ENCODE measurements around the gene PPIL6. TPM values are rescaled to one million over a fixed set of nuclear protein-coding genes. Genes with fewer than 3 reads are reported as not detected.

PPIL6 gene
- total and polyA plus RNA-seq, 4 donors: 0.17 to 0.51 (median 0.30) TPM

DNA sequence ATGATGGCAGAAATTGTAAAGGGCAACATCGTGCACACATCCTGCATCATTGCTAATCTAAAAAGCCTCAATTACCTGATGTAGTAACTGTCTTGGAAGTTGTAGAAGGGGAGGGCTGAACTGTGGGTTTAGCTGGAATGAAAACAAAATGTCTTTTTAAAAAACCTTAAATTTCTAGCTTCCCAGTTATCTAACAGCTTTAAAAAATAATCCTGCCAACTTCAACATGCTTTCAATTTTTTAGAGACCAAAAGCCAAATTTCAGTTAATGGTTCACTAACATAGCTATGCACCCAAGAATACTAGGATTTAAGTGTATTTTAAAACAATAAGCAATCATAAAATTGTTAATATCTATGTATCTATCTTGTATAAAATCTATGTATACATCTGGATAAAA is 70.1 kb downstream of the PPIL6 start:
- Histone ChIP-seq H3K4me1 (ENCODE audit: control insufficient read depth in 4 of 4, insufficient read depth in 4 of 4, low read length in 3 of 4) (peaks cover 0 to 15% (median 9%) of the 10 kb centered on the region in 4 donors), H3K9ac (ENCODE audit: low read depth in 1 of 2, low read length in 2 of 2) (no peak overlapping the region)
- WGBS: 61% methylated on average over 1 of the region's 1 CpG

More for the DNA sequence above, 70.1 kb downstream of the PPIL6 start:
- TF ChIP-seq YY1 (IDR thresholded peaks at IDR 0.05) (no peak), JUND (IDR thresholded peaks at IDR 0.05) (no peak), RAD21 (IDR thresholded peaks at IDR 0.05) (no peak), SP1 (IDR thresholded peaks at IDR 0.05) (no peak), NR2F2 (IDR thresholded peaks at IDR 0.05) (no peak), FOXA1 (IDR thresholded peaks at IDR 0.05) (no peak), RXRA (IDR thresholded peaks at IDR 0.05) (no peak), GABPA (IDR thresholded peaks at IDR 0.05 in 1 of 2, conservative IDR thresholded peaks at IDR 0.05 in 1 of 2) (no peak), TAF1 (conservative IDR thresholded peaks at IDR 0.05) (no peak), FOXA2 (IDR thresholded peaks at IDR 0.05) (no peak), HNF4G (IDR thresholded peaks at IDR 0.05) (no peak), EGR1 (IDR thresholded peaks at IDR 0.05; ENCODE audit: low read depth in 2 of 2) (no peak), HNF4A (conservative IDR thresholded peaks at IDR 0.05) (no peak)
- TF ChIP-seq, protein P1, sequence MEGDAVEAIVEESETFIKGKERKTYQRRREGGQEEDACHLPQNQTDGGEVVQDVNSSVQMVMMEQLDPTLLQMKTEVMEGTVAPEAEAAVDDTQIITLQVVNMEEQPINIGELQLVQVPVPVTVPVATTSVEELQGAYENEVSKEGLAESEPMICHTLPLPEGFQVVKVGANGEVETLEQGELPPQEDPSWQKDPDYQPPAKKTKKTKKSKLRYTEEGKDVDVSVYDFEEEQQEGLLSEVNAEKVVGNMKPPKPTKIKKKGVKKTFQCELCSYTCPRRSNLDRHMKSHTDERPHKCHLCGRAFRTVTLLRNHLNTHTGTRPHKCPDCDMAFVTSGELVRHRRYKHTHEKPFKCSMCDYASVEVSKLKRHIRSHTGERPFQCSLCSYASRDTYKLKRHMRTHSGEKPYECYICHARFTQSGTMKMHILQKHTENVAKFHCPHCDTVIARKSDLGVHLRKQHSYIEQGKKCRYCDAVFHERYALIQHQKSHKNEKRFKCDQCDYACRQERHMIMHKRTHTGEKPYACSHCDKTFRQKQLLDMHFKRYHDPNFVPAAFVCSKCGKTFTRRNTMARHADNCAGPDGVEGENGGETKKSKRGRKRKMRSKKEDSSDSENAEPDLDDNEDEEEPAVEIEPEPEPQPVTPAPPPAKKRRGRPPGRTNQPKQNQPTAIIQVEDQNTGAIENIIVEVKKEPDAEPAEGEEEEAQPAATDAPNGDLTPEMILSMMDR (IDR thresholded peaks at IDR 0.05; ENCODE audit: low read depth, low read length, missing input control): no peak
- TF ChIP-seq, protein P2, sequence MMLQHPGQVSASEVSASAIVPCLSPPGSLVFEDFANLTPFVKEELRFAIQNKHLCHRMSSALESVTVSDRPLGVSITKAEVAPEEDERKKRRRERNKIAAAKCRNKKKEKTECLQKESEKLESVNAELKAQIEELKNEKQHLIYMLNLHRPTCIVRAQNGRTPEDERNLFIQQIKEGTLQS (IDR thresholded peaks at IDR 0.05): no peak
- TF ChIP-seq, protein P3, sequence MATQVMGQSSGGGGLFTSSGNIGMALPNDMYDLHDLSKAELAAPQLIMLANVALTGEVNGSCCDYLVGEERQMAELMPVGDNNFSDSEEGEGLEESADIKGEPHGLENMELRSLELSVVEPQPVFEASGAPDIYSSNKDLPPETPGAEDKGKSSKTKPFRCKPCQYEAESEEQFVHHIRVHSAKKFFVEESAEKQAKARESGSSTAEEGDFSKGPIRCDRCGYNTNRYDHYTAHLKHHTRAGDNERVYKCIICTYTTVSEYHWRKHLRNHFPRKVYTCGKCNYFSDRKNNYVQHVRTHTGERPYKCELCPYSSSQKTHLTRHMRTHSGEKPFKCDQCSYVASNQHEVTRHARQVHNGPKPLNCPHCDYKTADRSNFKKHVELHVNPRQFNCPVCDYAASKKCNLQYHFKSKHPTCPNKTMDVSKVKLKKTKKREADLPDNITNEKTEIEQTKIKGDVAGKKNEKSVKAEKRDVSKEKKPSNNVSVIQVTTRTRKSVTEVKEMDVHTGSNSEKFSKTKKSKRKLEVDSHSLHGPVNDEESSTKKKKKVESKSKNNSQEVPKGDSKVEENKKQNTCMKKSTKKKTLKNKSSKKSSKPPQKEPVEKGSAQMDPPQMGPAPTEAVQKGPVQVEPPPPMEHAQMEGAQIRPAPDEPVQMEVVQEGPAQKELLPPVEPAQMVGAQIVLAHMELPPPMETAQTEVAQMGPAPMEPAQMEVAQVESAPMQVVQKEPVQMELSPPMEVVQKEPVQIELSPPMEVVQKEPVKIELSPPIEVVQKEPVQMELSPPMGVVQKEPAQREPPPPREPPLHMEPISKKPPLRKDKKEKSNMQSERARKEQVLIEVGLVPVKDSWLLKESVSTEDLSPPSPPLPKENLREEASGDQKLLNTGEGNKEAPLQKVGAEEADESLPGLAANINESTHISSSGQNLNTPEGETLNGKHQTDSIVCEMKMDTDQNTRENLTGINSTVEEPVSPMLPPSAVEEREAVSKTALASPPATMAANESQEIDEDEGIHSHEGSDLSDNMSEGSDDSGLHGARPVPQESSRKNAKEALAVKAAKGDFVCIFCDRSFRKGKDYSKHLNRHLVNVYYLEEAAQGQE (IDR thresholded peaks at IDR 0.05): no peak
- TF ChIP-seq, protein P4, sequence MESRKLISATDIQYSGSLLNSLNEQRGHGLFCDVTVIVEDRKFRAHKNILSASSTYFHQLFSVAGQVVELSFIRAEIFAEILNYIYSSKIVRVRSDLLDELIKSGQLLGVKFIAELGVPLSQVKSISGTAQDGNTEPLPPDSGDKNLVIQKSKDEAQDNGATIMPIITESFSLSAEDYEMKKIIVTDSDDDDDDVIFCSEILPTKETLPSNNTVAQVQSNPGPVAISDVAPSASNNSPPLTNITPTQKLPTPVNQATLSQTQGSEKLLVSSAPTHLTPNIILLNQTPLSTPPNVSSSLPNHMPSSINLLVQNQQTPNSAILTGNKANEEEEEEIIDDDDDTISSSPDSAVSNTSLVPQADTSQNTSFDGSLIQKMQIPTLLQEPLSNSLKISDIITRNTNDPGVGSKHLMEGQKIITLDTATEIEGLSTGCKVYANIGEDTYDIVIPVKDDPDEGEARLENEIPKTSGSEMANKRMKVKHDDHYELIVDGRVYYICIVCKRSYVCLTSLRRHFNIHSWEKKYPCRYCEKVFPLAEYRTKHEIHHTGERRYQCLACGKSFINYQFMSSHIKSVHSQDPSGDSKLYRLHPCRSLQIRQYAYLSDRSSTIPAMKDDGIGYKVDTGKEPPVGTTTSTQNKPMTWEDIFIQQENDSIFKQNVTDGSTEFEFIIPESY (IDR thresholded peaks at IDR 0.05): no peak
- TF ChIP-seq, protein P5, sequence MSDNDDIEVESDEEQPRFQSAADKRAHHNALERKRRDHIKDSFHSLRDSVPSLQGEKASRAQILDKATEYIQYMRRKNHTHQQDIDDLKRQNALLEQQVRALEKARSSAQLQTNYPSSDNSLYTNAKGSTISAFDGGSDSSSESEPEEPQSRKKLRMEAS (IDR thresholded peaks at IDR 0.05): no peak
- H3K4me3 ChIP-seq (ENCODE audit: low read depth in 1 of 3, low read length in 3 of 3): no peak overlapping the region
- no peaks in the 10 kb centered on the region for H3K27me3 ChIP-seq (ENCODE audit: control insufficient read depth in 4 of 4, insufficient read depth in 4 of 4, low read length in 3 of 4)
- no peak for DNase-seq (ENCODE audit: low spot score)
- peaks cover 6 to 63% (median 43%) of the 10 kb centered on the region in 4 donors for H3K36me3 ChIP-seq (ENCODE audit: control insufficient read depth in 4 of 4, insufficient read depth in 3 of 4, low read depth in 1 of 4, low read length in 3 of 4)
- H3K27ac ChIP-seq (ENCODE audit: low read depth in 1 of 2, low read length in 2 of 2): no peak overlapping the region
- H3K9me3 ChIP-seq (ENCODE audit: control insufficient read depth in 4 of 4, low read length in 3 of 4): no peaks in the 10 kb centered on the region
